ENCODE results near the gene CTDNEP1. TPM values are rescaled to one million over a fixed set of nuclear protein-coding genes. Genes with fewer than 3 reads are reported as not detected.

The CTDNEP1 gene
- total RNA-seq, 2 donors from 2014 or later = 51.3 to 51.7 TPM

- H3K4me1 ChIP-seq (ENCODE audit: control insufficient read depth in 1 of 2, low read depth in 2 of 2) = peaks cover 29 to 54% of the 10 kb centered on the region in 2 donors
These were observed 31.5 kb downstream of the CTDNEP1 start, which contains the start of the genes ACADVL and DLG4 for GRCh38 chr17:7219812-7220592. Gene ACADVL, plus strand, starts transcription at chr17:7219938. Its CDS starts 47 bp downstream, at chr17:7219985. Gene DLG4, minus strand, starts transcription at chr17:7219836.

DNA sequence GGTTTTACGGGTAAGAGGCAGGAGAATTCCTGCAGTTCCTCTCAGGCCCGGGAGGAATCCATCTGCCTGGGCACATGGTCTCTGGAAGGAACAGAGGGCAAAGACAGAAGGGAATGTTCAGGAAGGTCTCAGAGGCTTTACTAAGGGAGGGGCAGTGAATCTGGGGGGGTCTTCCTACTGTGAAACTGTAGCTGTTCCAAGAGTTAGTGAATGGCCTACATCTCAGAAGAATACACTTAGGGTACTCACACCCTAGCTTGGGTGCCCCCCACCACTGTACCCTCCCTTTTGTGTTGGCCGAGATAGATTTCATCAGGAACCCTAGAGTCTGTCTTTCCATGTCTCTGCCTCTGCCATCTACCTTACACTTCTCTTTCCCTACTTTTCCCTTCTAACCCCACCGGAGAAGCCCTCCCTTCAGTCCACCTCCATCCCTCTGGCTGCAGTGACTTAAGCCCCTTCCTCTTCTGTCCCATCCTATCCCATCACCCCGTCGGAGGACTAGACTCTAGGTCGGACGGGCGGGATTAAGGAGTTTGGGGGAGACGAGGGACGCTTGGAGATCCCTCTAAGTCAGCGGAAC is 32.2 kb downstream of the CTDNEP1 start:
- peaks cover 29 to 54% of the 10 kb centered on the region in 2 donors for H3K4me1 ChIP-seq (ENCODE audit: control insufficient read depth in 1 of 2, low read depth in 2 of 2)
- peak overlapping the region; percentile 83 for H3K4me3 ChIP-seq
- no peaks in the 10 kb centered on the region for H3K9me3 ChIP-seq
- peaks cover 9% of the 10 kb centered on the region for H3K36me3 ChIP-seq
- ATAC-seq (ENCODE audit: insufficient number of reproducible peaks, low FRiP score, low read depth) (no peak), DNase-seq (ENCODE audit: low spot score) (no peak)
- peak overlapping the region; percentile 89 to 90 for H3K27ac ChIP-seq
- no peaks in the 10 kb centered on the region for H3K27me3 ChIP-seq (replicated peaks; ENCODE audit: insufficient read depth)
- no peak for TF ChIP-seq CTCF (IDR thresholded peaks at IDR 0.05)

More at GRCh38 chr17:7219812-7220592, 31.5 kb downstream of the CTDNEP1 start, which contains the start of the genes ACADVL and DLG4:
- H3K36me3 ChIP-seq = peaks cover 14% of the 10 kb centered on the region
- DNase-seq (ENCODE audit: low spot score) = peak; percentile 89
- no peak for TF ChIP-seq CTCF (IDR thresholded peaks at IDR 0.05)
- peak; percentile 72 for ATAC-seq (ENCODE audit: insufficient number of reproducible peaks, low FRiP score, low read depth)
- peak within 1 kb of the TSS; percentile 83 for H3K4me3 ChIP-seq
- H3K27me3 ChIP-seq (replicated peaks; ENCODE audit: insufficient read depth) = no peaks in the 10 kb centered on the region
- H3K9me3 ChIP-seq = no peaks in the 10 kb centered on the region
- peak within 1 kb of the TSS; percentile 89 to 90 for H3K27ac ChIP-seq

GRCh38 chr17:7218758-7219157 is 32.8 kb downstream of the CTDNEP1 start:
- peaks cover 31 to 59% of the 10 kb centered on the region in 2 donors for H3K4me1 ChIP-seq (ENCODE audit: control insufficient read depth in 1 of 2, low read depth in 2 of 2)

DNA sequence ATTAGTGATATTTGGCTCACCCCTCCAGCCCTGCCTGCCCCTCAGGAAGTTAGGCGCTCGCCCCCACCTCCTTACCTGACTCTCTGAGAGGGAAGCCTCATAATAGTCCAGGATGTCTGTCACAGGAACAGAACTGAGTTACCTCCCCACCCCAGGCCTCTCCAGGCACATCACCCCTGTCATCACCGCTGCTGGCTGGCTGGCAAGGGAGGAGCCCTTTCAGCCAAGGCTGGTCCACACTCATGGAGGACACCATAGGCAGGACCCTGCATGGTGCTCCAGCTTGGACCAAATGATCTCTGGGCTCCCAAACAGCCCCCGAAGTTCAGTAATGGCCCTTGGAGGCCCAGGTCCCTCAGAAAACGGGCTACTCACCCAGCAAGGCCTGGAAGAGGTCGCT is 33.4 kb downstream of the CTDNEP1 start:
- ATAC-seq (ENCODE audit: insufficient number of reproducible peaks, low FRiP score, low read depth) (no peak), DNase-seq (ENCODE audit: low spot score) (no peak)
- Histone ChIP-seq H3K27ac (peak overlapping the region; percentile 45 to 89), H3K27me3 (replicated peaks; ENCODE audit: insufficient read depth) (no peaks in the 10 kb centered on the region), H3K4me1 (ENCODE audit: control insufficient read depth in 1 of 2, low read depth in 2 of 2) (peaks cover 32 to 61% of the 10 kb centered on the region in 2 donors), H3K36me3 (peaks cover 3% of the 10 kb centered on the region), H3K4me3 (peak overlapping the region; percentile 77), H3K9me3 (no peaks in the 10 kb centered on the region)
- TF ChIP-seq CTCF (IDR thresholded peaks at IDR 0.05) = no peak

More at GRCh38 chr17:7218758-7219157, 32.8 kb downstream of the CTDNEP1 start:
- no peak for ATAC-seq (ENCODE audit: insufficient number of reproducible peaks, low FRiP score, low read depth)
- peak overlapping the region; percentile 89 to 90 for H3K27ac ChIP-seq
- TF ChIP-seq CTCF (IDR thresholded peaks at IDR 0.05) = no peak
- no peak overlapping the region for H3K4me3 ChIP-seq
- no peaks in the 10 kb centered on the region for H3K27me3 ChIP-seq (replicated peaks; ENCODE audit: insufficient read depth)
- peaks cover 9% of the 10 kb centered on the region for H3K36me3 ChIP-seq
- no peaks in the 10 kb centered on the region for H3K9me3 ChIP-seq
- DNase-seq (ENCODE audit: low spot score) = no peak
